ENCODE measurements around the gene FOXL1.

The FOXL1 gene

DNA sequence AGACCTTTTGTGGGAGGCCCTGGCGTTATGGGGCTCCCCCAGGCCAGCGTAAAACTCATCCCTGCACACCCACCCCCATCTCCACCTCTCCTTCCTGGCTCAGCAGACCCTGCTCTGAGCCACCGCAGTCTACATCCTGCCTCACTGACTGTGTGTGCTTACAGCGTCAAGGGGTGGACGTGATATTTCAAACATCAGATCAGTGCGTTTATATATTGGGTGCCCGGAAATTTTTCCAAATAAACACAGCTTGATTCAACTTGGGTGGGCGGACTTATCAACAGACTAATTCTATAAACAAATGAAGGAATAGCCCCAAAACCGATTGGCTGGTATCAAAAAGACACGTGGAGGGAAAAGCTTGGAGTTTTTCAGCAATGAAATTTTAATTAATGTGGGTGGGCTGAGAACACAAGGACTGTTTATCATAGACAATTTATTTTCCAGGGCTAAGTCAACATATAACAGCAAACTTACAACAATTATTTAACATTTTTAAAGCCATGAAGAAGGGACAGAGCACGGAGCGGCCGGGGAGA, at the start of gene FOXL1:
Gene FOXL1 (plus strand): TSS at position 489 of the 539 bp plus-strand sequence. CDS start 175 bp downstream, outside the sequence.
- DNase-seq, result no peak

DNA sequence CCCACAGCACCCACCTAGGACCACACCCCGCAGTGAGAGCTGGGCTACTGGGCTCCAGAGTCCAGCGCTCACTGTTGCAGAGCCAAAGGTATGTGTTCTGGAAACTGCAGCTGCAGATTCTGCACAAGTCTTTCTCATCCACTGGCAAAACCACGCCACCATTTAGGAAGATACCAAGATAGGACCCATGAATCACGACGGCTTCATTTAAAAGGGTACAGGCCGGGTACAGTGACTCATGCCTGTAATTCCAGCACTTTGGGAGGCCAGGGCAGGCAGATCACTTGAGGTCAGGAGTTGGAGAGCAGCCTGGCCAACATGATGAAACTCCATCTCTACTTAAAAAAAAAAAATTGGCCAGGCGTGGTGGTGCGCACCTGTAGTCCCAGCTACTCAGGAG, 49.2 kb upstream of the FOXL1 start:
- no peak for DNase-seq

DNA sequence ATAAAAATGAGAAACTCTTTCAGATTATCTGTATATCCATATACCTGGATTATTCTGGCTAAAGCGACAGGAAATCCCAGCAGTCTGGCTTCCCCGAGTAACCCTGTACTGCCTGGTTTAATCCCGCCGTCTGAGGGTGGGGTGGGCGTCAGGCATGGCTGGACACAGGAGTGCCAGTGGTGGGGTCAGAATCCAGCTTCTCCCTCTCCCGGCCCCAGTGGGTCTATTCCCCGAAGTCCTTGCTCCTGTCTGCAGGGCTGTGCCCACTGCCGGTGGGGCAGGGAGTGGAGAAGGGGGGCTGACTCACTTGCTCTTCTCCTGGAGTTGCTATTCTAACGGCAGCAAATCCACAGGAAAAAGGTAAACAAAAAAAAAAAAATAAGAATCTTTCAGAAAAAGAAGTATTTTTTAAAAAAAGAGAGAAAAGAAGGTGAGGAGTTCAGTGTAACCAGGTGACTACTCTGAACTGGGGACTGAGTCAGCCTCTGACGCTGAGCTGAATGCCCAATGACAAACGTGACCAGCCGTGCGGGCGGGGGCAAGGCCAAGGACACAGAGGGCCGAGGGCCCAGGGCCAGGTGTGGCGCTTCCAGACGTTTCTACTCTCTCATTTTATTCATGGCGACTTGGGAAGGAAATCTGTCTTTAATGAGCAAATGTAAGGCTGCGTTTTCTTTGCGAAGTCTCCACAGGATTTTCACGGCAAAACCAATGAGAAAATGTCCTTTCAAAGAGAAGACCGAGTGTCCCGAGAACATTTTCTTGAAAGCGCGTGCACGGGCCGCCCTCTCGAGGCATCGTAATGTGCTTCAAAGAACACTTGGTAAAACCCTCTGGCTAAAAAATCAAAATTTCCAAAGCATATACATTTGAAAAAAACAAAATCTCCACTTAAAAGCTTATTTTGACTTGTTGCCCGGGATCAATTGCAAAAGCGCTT, 47.8 kb upstream of the FOXL1 start:
- DNase-seq, result no peak

DNA sequence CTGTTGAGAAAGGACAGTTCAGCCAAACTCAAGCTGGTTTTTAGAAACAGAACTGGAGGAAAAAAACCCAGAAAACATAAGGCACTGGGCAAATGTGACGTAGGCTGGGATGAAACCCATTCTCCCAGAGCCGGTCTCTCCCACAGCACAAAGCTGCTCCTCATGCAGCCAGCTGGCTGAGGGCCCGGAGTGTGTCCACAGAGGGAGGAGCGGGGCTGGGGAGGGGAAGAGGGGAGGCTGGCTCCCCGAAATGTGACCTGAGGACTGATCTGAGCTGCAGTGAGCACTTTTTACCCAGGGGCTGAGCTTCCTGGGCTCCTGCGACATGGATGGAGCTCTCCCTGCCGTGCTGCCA, 47.2 kb upstream of the FOXL1 start:
- DNase-seq, result no peak

DNA sequence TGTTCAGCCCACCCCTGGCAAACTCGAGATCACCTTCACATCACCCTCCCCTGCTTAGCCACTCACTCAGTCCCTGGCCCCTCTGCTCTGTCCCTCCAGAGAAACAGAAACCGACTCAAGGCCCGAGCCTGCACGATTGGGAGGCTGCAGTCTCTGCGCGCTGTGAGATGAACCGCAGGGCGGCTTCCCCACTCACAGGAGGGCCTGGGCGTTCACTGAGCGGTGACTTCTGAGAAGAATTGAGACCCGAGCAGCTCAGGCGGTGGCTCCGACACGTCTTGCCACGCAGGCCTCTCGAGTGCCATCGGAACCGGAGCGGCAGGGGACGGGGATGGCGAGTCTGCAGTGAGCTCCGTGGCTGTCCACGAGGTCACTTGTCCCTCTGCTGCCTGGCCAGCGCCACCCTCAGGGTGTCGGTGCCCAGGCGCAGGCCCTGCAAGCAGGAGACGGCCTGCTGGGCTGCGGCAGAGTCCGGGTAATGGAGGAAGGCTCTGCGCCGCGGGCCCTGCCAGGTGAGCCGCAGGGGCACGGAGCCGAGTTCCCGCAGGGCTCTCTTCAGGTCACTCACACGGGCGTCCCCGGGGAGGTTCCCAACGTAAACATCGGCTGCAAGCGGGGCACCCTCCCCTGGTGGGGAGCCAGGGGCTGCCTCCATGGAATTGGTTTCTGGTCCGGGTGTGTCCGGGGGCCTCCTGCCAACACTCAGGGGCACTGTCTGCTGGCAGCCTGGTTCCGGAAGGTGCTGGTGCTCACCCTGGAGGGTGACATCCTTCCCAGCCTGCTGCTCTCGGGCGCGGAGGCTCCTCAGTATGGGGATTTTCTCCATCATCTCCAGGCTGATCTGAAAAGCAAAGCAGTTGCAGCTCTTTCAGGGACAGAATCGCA, 46.5 kb upstream of the FOXL1 start:
- DNase-seq, result no peak

DNA sequence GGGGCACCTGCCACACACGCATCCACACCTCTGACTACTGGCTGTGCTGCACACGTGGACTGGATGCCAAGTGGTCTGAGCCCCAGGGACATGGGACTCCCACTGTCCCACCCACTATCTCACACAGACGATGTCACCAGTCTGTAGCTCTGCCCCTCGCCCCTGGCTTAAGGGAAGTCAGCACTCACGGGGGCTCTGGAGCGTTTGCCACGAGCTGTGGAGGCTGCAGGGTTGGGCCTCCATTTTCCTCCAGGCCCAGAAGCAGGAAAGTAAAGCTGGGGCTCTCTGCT, 45.9 kb upstream of the FOXL1 start:
- DNase-seq, result no peak

DNA sequence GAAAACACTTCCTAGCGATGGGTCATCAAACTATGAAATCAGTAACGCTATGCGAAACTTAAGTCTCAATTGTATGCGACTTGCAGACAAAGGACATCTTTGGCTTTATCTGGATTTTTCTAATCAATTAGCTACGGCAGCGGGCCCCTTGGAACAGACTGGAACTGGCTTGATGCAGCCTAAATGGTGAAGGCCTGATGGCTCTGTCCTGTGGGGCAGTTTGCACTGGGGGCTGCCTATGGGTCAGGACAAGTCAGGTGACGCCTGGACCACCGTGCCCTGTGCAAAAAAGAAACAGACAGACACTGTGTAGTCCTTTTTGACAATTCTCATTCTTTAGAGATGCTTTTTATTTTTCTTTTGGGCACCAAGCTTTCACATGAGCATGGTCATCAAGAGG, 45.3 kb upstream of the FOXL1 start:
- no peak for DNase-seq

DNA sequence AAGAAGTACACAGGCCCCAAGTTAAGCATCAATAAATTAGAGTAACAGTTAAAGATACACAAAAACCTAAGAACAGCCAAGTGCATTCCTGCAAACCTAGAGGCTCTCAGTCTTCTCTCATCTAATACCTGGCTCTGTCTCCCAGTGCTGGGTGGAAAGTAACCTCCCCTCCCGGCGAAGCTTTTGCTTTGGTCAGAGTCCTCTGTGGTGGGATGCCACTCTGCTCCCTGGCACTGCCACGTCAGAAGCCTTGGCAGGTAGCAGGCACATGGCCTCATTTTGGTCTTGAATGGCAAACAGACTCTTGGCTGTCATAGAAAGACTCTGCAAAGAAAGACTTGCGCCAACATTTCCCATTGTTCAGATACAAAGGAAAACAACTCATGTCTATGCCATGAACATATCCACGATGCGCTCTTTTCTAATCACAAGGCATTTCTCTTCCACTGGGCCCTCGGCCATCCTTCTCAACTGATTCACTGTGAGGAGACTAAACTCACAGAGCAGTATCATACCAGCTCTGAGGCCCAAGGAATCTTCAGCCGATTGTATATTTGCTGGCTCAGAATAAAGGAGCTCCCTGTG, 44.5 kb upstream of the FOXL1 start:
- no peak for DNase-seq

DNA sequence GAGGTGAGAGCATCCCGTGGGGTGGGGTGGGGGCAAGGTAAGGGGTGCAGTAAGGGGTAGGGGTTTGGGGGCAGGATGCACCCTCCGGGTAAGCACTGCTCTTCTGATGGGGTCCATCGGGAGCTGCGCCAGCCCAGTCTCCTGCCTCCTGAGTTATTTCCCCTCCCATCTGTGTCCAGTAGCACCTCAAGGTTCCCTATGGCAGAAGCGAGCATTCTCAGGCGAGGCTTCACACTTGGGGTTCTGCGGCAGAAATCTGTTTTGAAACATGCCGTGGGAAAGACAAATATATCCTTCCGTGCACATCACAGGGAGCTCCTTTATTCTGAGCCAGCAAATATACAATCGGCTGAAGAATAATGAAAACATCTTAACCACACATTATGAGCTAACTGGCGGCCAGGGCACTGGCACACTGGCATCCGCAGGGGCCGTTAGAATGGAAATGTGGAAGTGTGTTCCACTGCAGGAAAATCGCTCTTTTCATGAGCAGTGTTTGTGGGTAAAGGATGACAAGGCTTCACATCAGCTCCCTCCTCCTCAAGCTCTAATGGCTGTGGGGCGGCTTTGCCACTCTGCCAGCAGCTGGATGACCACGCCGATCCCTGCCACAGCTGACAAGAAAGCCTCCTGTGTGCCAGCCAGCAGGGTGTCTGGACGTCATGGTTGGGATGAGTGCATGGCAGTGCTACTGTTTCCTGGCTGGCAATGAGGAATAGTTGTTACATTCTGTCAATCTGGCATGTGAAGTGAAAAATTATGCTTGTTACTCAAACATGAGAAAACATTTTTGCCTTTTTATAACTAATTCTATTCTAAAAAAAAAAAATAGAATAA, 43.4 kb upstream of the FOXL1 start:
- DNase-seq, result no peak

DNA sequence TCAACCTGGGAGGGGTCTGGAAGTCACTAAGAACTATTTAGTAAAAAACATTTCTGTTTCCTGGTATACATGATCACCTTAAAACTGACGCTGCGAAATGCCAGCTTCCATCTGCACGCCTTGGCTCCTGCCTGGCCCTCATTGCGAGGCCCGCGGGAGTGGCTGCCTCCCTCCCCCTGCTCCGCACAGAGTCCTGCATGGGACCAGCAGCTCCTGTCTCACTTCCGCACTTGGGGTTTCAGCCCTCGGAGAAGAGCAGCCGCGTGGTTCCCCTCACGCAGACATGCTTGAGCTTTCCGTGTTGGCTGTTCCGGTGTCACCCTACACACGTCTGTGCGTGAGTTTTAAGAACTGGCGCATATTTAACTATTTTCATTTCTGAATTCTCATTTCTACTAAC, 41.7 kb upstream of the FOXL1 start:
- DNase-seq, result no peak

DNA sequence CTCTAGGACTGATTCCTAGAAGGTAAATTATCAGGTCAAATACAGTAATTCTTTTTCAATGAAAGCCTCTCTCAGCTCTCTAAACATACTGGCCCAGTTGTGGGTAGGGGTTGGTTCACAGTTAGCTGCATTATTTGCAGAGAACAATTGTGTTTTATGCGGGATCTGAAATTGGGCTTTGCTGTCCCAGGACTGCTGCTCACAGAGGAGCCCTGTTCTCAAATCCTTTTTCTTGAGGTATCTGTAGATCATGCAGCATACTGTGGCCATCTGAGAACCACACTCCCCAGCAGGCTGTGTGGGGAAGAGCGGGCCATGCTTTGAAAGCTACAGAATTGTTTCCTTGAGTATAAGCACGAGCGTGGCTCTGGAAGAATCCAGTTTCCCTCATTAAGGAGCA, 40.9 kb upstream of the FOXL1 start:
- DNase-seq, result no peak

DNA sequence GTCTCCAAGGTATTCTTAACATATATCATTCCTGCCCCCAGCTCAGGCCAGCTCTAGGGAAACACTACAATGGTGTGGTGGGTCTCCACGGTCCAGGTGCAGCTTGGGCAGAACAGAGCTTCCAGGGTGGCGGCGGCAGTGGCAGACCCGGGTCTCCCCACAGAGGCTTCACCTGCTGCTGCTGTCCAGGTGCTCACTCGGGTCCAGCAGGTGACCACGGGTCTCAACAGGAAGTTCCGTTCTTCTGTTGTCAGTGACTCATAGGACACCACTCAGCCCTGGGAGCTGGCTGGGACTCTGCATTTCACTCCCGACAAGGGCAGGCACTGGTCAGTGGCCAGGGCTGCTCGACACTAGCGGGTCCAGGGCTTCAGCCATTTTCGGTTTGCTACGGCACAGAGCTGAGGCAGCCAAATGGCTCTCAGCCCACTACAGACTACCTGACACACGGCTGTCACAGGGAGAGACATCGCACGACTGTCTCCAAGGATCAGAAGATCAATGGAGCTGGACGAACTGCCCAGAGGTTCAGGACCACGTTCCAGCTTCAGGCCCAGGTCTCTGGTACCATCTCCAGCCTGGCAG, 40.1 kb upstream of the FOXL1 start:
- DNase-seq, result no peak

DNA sequence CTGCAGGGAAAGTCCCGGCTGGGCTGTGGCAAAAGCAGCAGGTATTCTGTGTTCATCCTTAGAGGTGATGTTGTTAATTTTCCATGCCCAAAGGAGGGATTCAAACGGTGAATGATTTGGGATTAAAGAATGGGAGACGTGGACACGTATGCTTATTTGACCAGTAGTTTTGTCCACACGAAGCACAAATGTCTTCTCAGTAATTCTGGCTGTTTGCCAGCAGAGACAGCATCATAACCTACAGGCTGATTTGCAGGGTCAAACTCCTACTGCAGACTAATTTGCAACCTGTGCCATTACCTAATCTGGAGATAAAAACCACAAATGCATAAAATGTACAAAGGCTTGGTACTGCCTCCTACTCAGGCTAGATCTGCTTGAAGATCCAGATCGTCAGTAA, 37.5 kb upstream of the FOXL1 start:
- DNase-seq, result no peak

DNA sequence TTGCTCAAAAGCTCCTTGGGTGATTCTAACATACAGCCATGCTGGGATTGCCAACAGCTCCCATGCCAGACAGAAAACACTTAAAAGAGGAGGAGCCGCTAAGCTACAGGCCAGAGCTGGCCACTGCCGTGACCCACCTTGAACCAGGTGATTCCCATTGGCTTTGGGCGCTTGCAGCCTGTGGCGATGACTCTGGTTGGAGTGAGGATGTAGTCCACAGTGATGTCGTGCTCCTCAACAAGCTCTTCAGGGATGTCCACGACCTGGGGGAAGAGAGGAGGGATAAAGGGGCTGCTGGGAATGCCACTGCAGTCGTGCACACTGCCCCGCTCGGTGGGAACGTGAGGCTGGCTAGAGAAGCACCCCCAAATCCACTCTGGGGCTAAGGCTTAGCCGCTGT, 36.8 kb upstream of the FOXL1 start:
- no peak for DNase-seq

DNA sequence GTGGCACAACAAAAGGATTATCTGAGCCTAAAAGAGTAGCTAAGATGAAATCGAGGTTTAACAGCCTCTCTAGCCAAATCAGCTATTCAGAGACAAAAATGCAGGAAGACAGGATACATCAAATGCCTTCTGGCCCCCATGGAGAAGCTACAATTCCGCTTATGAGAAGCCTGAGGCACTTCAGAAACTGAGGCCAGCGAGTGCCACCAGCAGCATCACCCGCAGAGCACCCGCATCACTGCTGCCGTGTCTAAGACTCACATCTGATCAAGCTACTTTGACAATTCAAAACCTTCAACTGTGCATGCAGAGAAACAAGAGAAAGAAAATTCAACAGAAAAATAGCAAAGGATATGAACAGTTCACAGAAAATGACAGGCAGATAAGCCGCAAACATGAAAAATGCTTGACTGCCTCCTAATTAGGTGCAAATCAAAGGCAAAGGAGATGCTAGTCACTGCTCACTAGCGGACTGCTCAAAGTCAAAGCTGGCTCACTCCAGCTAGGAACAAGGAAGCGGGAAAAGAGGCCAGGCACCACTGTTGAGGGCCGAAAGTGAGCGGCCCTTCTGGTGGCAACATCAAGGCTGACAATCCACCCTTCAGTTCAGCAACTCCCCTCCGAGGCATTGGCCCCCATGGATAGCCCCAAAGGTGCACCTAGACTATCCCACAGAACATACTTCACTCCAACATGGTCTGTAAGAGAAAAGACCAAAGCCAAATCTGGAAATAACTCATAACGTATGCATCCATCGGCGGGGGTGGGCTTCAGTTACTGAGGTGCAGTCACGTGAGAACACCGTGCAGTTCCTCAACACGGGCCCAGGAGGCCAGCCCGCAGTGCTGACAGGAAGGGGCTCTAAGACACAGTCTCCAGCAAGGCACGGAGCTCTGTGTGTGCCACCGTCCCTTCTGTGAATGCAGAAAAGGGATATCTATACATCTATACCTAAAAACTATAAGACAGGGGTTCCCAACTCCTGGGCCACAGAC, 35.3 kb upstream of the FOXL1 start:
- no peak for DNase-seq

DNA sequence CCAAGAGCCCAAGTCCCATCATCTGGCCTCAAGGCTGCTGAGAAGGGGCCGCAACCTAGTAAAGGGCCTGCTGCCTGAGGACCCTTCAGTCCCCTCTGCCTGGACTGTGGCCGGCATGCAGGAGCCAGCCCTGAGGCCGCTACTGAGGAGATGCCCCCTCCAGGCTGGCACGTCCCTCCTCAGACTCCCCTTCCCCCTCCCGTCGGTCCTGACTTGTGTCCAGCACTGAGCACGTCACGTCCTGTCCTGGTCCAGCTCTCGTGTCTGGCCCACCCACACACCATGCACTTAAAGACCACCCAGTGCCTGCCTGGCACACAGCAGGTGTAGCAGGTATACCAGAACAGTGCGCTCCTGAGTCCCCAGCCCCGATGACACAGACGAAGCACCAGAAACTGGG, 32.9 kb upstream of the FOXL1 start:
- no peak for DNase-seq

DNA sequence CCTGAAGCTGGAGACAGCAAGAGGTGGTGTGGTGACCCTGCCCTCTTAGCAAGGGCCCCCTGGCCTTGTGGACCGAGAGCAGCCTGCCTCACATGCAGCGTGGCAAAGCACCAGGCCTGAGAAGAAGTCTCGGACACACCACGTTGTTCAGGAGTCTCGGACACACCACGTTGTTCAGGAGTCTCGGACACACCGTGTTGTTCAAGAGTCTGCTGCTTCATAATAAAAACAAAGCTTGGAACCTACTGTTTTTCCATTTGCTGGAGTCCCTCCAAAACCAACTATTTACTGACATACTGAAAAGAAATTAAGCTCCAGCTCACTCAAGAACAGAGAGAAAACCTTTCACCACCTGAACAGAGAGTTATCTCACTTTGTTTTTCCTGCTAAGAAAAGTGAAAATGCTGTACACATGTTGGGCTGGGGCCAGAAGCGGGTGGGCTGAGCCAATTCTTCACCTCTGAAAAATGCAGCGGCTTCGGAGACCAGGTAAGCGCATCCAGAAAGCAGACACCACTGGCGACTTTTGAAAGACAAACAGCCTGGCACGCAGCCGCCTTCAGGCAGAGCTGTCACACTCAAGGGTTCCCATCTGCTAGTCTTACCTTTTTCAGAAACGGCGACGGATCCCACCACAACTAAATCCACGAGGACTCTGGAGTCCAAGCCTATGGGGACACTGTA, 32.3 kb upstream of the FOXL1 start:
- no peak for DNase-seq

DNA sequence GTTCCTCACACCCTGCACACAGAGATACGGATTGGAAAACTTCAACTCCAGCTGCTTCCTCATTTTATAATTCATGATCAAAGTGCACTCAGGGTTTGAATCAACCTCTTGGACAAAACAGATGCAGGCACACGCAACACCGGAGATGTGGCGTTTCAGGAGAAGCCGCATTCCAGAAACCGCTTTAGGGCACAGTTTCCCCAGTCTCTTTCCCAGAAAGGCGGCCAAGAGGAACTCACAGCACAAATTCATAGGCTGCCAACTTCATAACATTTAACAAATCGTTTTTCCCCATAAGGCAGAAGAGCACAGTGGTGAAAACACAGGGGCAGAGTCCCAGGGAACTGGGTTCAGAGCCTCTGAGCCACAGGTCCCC, 31.7 kb upstream of the FOXL1 start:
- no peak for DNase-seq

DNA sequence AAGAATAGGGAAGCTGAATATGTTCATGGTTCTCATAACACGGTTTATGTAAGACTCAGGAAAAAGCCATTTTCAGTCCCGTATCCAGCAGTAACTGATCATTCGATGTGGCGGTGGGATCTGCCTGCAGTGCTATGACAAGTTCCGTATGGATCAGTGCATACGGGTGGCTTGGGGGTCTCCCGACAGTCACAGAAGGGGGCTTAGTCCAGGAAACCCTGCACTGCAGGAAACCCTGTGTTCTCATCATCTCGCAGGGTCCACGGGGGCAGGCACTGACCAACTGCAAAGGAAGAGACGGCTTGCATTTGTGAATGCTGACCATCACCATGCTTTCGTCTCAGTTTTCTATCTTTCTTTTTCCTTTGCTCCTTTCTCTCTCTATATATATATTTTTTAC, 31.1 kb upstream of the FOXL1 start:
- no peak for DNase-seq

Data from DMS53 (cell line).